K562 (cell line): ENCODE results near the gene EIF4G1. TPM values are rescaled to one million over a fixed set of nuclear protein-coding genes. Genes with fewer than 3 reads are reported as not detected.

ENCODE experiments used
- BRCA1 ChIP-seq, 2 experiments: fragments of 450-650 bp in 1 of 2; sonication (generic) in 1 of 2; formaldehyde crosslinking in 1 of 2; IDR thresholded peaks; 2 replicates each; pipeline versions ENCODE4 v1.5.0 to v1.6.1; 2017 to 2020; ENCODE audit warnings: mild to moderate bottlenecking in 1 of 2, missing genetic modification reagents in 1 of 2
- CEBPG ChIP-seq, 3 experiments: fragments of 200-800 bp in 1 of 3; sonication (Bioruptor generic) in 1 of 3; sonication (generic) in 1 of 3; formaldehyde crosslinking in 1 of 3; IDR thresholded peaks in 2 of 3; conservative IDR thresholded peaks in 1 of 3; 2 replicates each; pipeline versions ENCODE4 v1.6.1 to v1.8.0; 2016 to 2022; ENCODE audit warnings: missing compliant biosample characterization in 2 of 3, missing genetic modification characterization in 2 of 3, mild to moderate bottlenecking in 1 of 3, missing genetic modification reagents in 1 of 3
- CHD1 ChIP-seq: fragments of 200-600 bp; sonication (generic); IDR thresholded peaks from one replicate; pipeline ENCODE4 v1.6.1; 2012; ENCODE audit warnings: mild to moderate bottlenecking, moderate library complexity, low read length, inconsistent platforms
- CREB1 ChIP-seq, 2 experiments: sonication (generic) in 1 of 2; formaldehyde crosslinking in 1 of 2; IDR thresholded peaks; 2 replicates each; pipeline versions ENCODE4 v1.6.1 to v1.8.0; 2012 to 2022; ENCODE audit warnings: inconsistent platforms in 1 of 2, mild to moderate bottlenecking in 1 of 2, missing genetic modification reagents in 1 of 2, moderate library complexity in 1 of 2
- GABPB1 ChIP-seq: sonication (generic); formaldehyde crosslinking; IDR thresholded peaks from 2 replicates; pipeline ENCODE4 v1.8.0; 2022; ENCODE audit warnings: mild to moderate bottlenecking, missing genetic modification reagents
- GTF2A2 ChIP-seq: IDR thresholded peaks from 2 replicates; pipeline ENCODE4 v1.6.1; 2016; ENCODE audit warnings: mild to moderate bottlenecking, missing genetic modification characterization, missing compliant biosample characterization
- HCFC1 ChIP-seq: IDR thresholded peaks from 2 replicates; pipeline ENCODE4 v1.6.1; 2012; ENCODE audit warnings: low read depth, low read length, improper control_type of control experiment
- NR2C1 ChIP-seq, 2 experiments: fragments of 450-650 bp; IDR thresholded peaks; 2 replicates each; pipeline ENCODE4 v1.6.1; 2017; ENCODE audit warnings: mild to moderate bottlenecking in 2 of 2, antibody characterized with exemption in 1 of 2, inconsistent platforms in 1 of 2, missing compliant biosample characterization in 1 of 2, missing genetic modification characterization in 1 of 2
- TGIF2 ChIP-seq: sonication (generic); formaldehyde crosslinking; IDR thresholded peaks from 2 replicates; pipeline ENCODE4 v1.8.1; 2022; ENCODE audit warnings: mild to moderate bottlenecking, missing genetic modification reagents, moderate library complexity
- ZNF143 ChIP-seq: sonication (generic); formaldehyde crosslinking; IDR thresholded peaks from 2 replicates; pipeline ENCODE4 v1.9.0; 2022; ENCODE audit warnings: mild to moderate bottlenecking, missing genetic modification reagents
- polyA plus RNA-seq, 8 experiments: library from polyadenylated mRNA; depleted of rRNA in 4 of 8; stranded (reverse) in 5 of 8; unstranded in 3 of 8; fragments of >200 nt; fragmentation: Nextera tagmentation in 2 of 8; fragmentation: Illumina TruSeq in 1 of 8; extraction: Ambion mirVana in 2 of 8; extraction: Trizol in 1 of 8; gene quantifications; 2 replicates each; pipeline versions ENCODE4 v1.2.1 to v1.2.3, GENCODE V29; 2011 to 2014; ENCODE audit warnings: inconsistent platforms in 1 of 8, missing spikeins in 1 of 8
- total RNA-seq, 7 experiments: library from RNA; depleted of rRNA in 6 of 7; stranded (reverse); fragments of >200 nt in 6 of 7; fragmentation: Illumina TruSeq in 2 of 7; extraction: Trizol in 2 of 7; gene quantifications; 2 replicates each; pipeline versions ENCODE4 v1.2.1 to v1.2.3, GENCODE V29; 2011 to 2021; ENCODE audit warnings: low replicate concordance in 1 of 7
- TF ChIP-seq, protein P1 (sequence below): fragments of 200-800 bp; sonication (Bioruptor generic); IDR thresholded peaks from 2 replicates; pipeline ENCODE4 v1.6.1; 2016; ENCODE audit warnings: missing genetic modification characterization, missing compliant biosample characterization
- TF ChIP-seq, protein P2 (sequence below): fragments of 450-650 bp; IDR thresholded peaks from 2 replicates; pipeline ENCODE4 v1.6.1; 2017; ENCODE audit warnings: antibody characterized with exemption, mild to moderate bottlenecking
- TF ChIP-seq, protein P3 (sequence below): sonication (generic); formaldehyde crosslinking; IDR thresholded peaks from 2 replicates; pipeline ENCODE4 v1.8.0; 2022; ENCODE audit warnings: mild to moderate bottlenecking, missing genetic modification reagents

The EIF4G1 gene
- total and polyA plus RNA-seq, 9 of the 15 experiments (the other 6 are each of a cell fraction or from before 2014, with no cell fraction given) = 4.6 to 505 (median 155) TPM

DNA sequence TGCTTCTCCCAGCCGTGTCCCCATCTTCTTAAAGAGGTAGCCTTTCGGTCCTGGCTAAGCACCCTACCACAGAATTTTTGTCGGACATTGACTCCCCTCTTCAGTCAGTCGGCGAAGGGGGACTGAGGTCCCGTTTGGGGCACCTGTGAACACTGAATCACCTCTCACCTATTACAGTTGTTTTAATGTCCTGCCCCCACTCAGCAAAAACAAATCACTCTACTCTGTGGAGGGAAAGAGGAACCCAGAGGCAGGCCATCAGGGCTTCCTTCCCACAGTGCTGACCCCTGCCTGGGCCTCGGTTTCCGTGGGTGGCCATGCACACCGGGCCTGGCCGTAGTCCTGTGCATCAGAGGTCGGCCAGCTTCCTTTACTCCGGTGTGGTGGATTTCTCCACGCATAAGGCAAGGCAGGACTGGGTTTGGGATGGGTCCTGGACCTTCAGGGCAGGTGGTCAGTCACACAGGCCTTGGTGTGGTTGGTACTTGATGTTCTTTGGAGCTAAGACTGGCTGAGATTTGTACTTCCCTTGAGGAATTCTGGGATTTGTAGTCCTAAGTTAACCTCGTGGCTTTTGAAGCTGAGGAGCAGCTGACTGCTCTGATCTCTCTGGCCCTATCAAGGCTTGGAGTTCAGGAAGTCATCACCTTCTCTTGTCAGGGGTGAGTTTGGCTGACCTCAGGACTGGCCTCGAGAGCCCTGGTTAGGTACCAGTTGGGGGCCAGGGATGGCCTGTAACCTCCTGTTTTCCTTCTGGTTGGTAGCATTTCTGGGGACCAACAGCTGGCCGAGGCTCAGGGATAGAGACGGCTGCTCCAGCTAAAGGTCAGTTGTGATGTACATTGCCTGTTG, 22.4 kb downstream of the EIF4G1 start (continued):
- peak; percentile 2 for TF ChIP-seq CHD1
- TF ChIP-seq, protein P1, sequence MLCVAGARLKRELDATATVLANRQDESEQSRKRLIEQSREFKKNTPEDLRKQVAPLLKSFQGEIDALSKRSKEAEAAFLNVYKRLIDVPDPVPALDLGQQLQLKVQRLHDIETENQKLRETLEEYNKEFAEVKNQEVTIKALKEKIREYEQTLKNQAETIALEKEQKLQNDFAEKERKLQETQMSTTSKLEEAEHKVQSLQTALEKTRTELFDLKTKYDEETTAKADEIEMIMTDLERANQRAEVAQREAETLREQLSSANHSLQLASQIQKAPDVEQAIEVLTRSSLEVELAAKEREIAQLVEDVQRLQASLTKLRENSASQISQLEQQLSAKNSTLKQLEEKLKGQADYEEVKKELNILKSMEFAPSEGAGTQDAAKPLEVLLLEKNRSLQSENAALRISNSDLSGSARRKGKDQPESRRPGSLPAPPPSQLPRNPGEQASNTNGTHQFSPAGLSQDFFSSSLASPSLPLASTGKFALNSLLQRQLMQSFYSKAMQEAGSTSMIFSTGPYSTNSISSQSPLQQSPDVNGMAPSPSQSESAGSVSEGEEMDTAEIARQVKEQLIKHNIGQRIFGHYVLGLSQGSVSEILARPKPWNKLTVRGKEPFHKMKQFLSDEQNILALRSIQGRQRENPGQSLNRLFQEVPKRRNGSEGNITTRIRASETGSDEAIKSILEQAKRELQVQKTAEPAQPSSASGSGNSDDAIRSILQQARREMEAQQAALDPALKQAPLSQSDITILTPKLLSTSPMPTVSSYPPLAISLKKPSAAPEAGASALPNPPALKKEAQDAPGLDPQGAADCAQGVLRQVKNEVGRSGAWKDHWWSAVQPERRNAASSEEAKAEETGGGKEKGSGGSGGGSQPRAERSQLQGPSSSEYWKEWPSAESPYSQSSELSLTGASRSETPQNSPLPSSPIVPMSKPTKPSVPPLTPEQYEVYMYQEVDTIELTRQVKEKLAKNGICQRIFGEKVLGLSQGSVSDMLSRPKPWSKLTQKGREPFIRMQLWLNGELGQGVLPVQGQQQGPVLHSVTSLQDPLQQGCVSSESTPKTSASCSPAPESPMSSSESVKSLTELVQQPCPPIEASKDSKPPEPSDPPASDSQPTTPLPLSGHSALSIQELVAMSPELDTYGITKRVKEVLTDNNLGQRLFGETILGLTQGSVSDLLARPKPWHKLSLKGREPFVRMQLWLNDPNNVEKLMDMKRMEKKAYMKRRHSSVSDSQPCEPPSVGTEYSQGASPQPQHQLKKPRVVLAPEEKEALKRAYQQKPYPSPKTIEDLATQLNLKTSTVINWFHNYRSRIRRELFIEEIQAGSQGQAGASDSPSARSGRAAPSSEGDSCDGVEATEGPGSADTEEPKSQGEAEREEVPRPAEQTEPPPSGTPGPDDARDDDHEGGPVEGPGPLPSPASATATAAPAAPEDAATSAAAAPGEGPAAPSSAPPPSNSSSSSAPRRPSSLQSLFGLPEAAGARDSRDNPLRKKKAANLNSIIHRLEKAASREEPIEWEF (CRISPR knock-in tag) = no peak
- TF ChIP-seq BRCA1 (IDR thresholded peaks at IDR 0.05) = no peak
- TF ChIP-seq BRCA1 (CRISPR knock-in tag; IDR thresholded peaks at IDR 0.05) = 0 out of 2 replicates have a peak, but pooled peaks have one; percentile 51
- 0 out of 2 replicates have a peak, but pooled peaks have one; percentile 21 for TF ChIP-seq TGIF2 (CRISPR knock-in tag)
- no peak for TF ChIP-seq NR2C1 (IDR thresholded peaks at IDR 0.05)
- peak; percentile 44; the same call in 1 of the 2 replicates for TF ChIP-seq NR2C1 (tag; IDR thresholded peaks at IDR 0.05)
- TF ChIP-seq, protein P2, sequence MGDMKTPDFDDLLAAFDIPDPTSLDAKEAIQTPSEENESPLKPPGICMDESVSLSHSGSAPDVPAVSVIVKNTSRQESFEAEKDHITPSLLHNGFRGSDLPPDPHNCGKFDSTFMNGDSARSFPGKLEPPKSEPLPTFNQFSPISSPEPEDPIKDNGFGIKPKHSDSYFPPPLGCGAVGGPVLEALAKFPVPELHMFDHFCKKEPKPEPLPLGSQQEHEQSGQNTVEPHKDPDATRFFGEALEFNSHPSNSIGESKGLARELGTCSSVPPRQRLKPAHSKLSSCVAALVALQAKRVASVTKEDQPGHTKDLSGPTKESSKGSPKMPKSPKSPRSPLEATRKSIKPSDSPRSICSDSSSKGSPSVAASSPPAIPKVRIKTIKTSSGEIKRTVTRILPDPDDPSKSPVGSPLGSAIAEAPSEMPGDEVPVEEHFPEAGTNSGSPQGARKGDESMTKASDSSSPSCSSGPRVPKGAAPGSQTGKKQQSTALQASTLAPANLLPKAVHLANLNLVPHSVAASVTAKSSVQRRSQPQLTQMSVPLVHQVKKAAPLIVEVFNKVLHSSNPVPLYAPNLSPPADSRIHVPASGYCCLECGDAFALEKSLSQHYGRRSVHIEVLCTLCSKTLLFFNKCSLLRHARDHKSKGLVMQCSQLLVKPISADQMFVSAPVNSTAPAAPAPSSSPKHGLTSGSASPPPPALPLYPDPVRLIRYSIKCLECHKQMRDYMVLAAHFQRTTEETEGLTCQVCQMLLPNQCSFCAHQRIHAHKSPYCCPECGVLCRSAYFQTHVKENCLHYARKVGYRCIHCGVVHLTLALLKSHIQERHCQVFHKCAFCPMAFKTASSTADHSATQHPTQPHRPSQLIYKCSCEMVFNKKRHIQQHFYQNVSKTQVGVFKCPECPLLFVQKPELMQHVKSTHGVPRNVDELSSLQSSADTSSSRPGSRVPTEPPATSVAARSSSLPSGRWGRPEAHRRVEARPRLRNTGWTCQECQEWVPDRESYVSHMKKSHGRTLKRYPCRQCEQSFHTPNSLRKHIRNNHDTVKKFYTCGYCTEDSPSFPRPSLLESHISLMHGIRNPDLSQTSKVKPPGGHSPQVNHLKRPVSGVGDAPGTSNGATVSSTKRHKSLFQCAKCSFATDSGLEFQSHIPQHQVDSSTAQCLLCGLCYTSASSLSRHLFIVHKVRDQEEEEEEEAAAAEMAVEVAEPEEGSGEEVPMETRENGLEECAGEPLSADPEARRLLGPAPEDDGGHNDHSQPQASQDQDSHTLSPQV = 0 out of 2 replicates have a peak, but pooled peaks have one; percentile 6
- TF ChIP-seq, protein P3, sequence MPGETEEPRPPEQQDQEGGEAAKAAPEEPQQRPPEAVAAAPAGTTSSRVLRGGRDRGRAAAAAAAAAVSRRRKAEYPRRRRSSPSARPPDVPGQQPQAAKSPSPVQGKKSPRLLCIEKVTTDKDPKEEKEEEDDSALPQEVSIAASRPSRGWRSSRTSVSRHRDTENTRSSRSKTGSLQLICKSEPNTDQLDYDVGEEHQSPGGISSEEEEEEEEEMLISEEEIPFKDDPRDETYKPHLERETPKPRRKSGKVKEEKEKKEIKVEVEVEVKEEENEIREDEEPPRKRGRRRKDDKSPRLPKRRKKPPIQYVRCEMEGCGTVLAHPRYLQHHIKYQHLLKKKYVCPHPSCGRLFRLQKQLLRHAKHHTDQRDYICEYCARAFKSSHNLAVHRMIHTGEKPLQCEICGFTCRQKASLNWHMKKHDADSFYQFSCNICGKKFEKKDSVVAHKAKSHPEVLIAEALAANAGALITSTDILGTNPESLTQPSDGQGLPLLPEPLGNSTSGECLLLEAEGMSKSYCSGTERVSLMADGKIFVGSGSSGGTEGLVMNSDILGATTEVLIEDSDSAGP (CRISPR knock-in tag) = peak; percentile 53; the same call in 1 of the 2 replicates
- TF ChIP-seq GTF2A2 (tag) = no peak
- TF ChIP-seq CREB1 (IDR thresholded peaks at IDR 0.05) = no peak
- TF ChIP-seq CREB1 (CRISPR knock-in tag; IDR thresholded peaks at IDR 0.05) = peak; percentile 42; the same call in 1 of the 2 replicates
- no peak for TF ChIP-seq CEBPG (CRISPR knock-in tag; IDR thresholded peaks at IDR 0.05)
- no peak for TF ChIP-seq CEBPG (tag; conservative IDR thresholded peaks at IDR 0.05 in 1 of 2, IDR thresholded peaks at IDR 0.05 in 1 of 2)
- TF ChIP-seq ZNF143 (CRISPR knock-in tag) = peak; percentile 69
- TF ChIP-seq GABPB1 = peak; percentile 50; the same call in 1 of the 2 replicates
- peak; percentile 71 for TF ChIP-seq HCFC1
